NCI-H1105 treated with DMSO at 0.1 percent for 48 hours (cell line): ENCODE data around the gene ART5.

Source experiments
- DNase-seq: peaks from one replicate; lab custom pipeline; 2025; lab: John Stamatoyannopoulos, UW

Gene ART5

GRCh38 chr11:3641701-3642070 is at the start of gene ART5:
TSS of gene ART5 (minus strand) at chr11:3641992. CDS start at chr11:3641862, 130 bp downstream.
- no peak for DNase-seq

GRCh38 chr11:3686751-3687150 is 45.0 kb upstream of the ART5 start:
- DNase-seq, result no peak

GRCh38 chr11:3685923-3686322 is 44.1 kb upstream of the ART5 start:
- DNase-seq, result no peak

- no peak for DNase-seq
These were observed 43.0 kb upstream of the ART5 start for GRCh38 chr11:3684819-3685172.

GRCh38 chr11:3684129-3684818 is 42.5 kb upstream of the ART5 start:
- no peak for DNase-seq

GRCh38 chr11:3683039-3683438 is 41.2 kb upstream of the ART5 start:
- no peak for DNase-seq

GRCh38 chr11:3679077-3679476 is 37.3 kb upstream of the ART5 start:
- no peak for DNase-seq

- DNase-seq, result no peak
These were observed 34.2 kb upstream of the ART5 start for GRCh38 chr11:3675971-3676370.

- no peak for DNase-seq
These were observed 32.4 kb upstream of the ART5 start for GRCh38 chr11:3674189-3674588.

- DNase-seq, result peak; percentile 11
These were observed 29.8 kb upstream of the ART5 start, which contains the start of gene CHRNA10 for GRCh38 chr11:3671334-3672254. TSS of gene CHRNA10 (minus strand) at chr11:3671384. CDS start at chr11:3671312, 72 bp downstream.

- DNase-seq, result no peak
These were observed 28.0 kb upstream of the ART5 start for GRCh38 chr11:3669742-3670183.

GRCh38 chr11:3669128-3669527 is 27.3 kb upstream of the ART5 start:
- no peak for DNase-seq

- no peak for DNase-seq
These were observed 25.6 kb upstream of the ART5 start for GRCh38 chr11:3667149-3668035.

- DNase-seq, result no peak
These were observed 24.3 kb upstream of the ART5 start for GRCh38 chr11:3666023-3666530.

- DNase-seq, result no peak
These were observed 23.7 kb upstream of the ART5 start for GRCh38 chr11:3665336-3666022.

- DNase-seq, result no peak
These were observed 22.3 kb upstream of the ART5 start for GRCh38 chr11:3664032-3664630.

- DNase-seq, result no peak
These were observed 21.1 kb upstream of the ART5 start for GRCh38 chr11:3662856-3663255.

- DNase-seq, result no peak
These were observed 19.2 kb upstream of the ART5 start for GRCh38 chr11:3660960-3661359.

GRCh38 chr11:3659595-3660515 is 18.1 kb upstream of the ART5 start:
- no peak for DNase-seq

- no peak for DNase-seq
These were observed 16.5 kb upstream of the ART5 start for GRCh38 chr11:3658252-3658651.
